ENCODE measurements around the gene PTPN14.

DNA sequence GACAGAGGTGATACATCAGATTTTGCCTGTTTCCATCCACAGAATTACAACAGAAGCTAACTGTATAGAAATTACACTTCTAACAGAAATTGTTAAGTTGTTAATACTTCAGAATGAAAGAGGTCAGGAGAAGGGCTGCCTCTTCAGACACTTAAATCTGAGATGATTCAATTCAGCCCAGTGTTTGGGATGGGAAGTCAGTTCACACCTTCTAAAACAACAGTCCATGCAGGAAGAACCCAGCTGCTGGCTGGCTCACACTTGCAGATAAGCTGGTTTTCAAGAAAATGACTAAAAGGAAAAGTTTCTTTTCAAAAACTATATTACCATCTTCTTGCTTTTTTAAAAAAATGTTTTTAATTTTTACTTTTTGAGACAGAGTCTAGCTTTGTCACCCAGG, 138.1 kb downstream of the PTPN14 start:
- TF ChIP-seq CTCF (IDR thresholded peaks at IDR 0.05) (no peak), REST (IDR thresholded peaks at IDR 0.05; ENCODE audit: insufficient read depth in 1 of 2, low read depth in 2 of 2, low read length in 1 of 2) (no peak)

All from Panc1 (cell line).